Kidney capillary endothelial cell (primary cell): Measurements from ENCODE around the gene SGCA.

Source experiments
- DNase-seq: peaks from one replicate; pipeline ENCODE4 v3.0.0-alpha.2; 2018; ENCODE audit warnings: low spot score

Gene SGCA

GRCh38 chr17:50194934-50195865 is 29.4 kb downstream of the SGCA start:
- no peak for DNase-seq

GRCh38 chr17:50196036-50196435 is 30.2 kb downstream of the SGCA start:
- no peak for DNase-seq

- no peak for DNase-seq
Measured at GRCh38 chr17:50196826-50197225, 31.0 kb downstream of the SGCA start.

DNA sequence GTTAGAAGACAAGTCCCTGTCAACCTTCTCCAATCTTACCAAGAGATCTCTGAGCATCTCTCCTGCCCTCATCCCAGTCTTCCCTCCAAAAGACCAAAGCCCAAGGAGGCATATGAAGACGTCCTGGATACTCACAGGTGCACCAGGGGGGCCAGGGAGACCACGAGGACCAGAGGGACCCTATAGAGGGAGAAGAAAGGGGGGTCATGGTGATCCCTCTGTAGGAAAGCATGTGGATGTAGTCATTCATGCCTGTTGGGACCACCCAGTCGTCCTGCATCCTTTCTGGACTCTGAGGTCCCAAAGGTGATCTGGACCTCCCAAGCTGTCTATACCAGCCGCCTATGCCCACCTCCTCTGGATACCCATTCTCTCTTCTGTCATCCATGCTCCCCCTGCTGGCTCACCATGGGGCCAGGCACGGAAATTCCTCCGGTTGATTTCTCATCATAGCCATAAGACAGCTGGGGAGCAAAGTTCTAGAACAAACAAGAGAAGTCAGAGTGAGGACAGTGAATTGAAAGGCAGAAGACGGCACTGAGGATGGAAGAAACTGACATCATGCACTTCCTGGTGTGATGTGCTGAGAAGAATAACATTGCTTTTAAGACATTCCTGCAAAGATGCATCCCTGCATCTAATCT is 32.3 kb downstream of the SGCA start:
- DNase-seq, result peak; percentile 55

DNA sequence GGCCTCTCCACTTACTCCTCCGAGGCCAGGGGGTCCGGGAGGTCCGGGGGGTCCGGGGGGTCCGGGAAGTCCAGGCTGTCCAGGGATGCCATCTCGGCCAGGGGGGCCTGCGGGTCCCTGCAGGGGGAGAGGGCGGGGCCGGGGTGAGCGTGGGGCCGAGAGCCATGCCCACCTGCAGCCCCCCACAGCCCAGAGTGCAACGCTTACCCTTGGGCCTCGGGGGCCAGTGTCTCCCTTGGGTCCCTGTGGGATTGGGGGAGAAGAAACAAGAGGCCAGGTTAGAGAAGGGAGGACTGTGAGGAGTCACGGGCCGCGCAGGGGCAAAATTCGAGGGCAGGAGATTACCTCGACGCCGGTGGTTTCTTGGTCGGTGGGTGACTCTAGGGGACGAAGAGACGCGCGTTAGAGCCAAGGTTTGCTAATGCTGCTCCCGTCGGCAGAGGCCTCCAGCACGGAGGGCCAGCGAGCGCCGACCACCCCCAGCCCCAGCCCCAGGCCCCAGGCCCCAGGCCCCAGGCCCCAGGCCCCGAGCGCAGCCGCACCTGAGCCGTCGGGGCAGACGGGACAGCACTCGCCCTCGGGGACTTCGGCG is 33.5 kb downstream of the SGCA start:
- no peak for DNase-seq

DNA sequence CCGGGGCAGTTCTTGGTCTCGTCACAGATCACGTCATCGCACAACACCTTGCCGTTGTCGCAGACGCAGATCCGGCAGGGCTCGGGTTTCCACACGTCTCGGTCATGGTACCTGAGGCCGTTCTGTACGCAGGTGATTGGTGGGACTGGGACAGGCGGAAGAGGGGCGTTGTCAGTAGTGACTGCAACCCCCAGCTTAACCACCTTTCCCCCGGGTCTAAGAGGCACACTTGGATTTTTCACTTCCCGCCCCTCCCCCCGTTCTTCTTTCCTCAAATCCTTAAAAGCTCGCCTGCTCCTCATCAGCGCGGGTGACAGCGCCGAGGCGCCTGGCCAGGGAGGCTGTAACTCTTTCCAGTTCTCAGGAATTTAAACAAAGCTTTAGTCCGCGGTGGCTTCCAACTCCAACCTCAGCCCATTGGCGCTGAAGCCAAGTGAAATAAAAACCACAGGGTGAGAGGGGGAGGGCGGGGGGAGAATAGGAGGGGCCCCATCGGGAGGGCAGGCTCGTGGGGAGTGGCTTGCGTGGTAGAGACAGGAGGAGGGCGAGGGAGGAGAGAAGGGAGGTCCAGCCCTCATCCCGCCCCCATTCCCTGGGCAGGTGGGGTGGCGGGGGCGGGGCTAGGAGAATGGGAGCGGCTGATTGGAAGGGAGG is 34.1 kb downstream of the SGCA start:
- no peak for DNase-seq

- DNase-seq, result peak; percentile 72
Measured at GRCh38 chr17:50200457-50201275, 34.9 kb downstream of the SGCA start.

DNA sequence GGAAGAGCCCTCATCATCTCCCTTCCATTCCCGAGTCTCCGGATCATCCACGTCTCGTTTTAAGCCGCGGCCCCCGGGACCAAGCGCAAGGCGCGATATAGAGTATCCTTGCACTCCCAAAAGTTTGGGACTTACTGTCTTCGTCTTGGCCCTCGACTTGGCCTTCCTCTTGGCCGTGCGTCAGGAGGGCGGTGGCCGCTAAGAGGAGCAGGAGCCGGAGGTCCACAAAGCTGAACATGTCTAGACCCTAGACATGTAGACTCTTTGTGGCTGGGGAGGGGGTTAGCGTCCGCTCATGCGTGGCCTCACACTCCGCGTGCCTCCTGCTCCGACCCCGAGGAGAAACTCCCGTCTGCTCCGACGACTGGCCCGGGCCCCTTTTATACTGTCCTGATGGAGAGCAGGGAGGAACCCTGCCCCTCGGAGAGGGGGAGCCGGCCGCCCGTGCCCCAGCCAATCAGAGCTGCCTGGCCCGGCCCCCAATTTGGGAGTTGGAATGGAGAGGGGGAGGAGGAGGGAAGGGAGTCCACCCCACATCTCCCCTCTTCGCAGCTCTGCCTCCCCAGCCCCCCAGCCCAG is 35.6 kb downstream of the SGCA start, which contains the start of gene COL1A1:
TSS of gene COL1A1 (minus strand) at position 356 of the 579 bp plus-strand sequence. CDS start at position 238, 118 bp downstream.
- no peak for DNase-seq

GRCh38 chr17:50203086-50203485 is 37.3 kb downstream of the SGCA start:
- DNase-seq, result no peak

DNA sequence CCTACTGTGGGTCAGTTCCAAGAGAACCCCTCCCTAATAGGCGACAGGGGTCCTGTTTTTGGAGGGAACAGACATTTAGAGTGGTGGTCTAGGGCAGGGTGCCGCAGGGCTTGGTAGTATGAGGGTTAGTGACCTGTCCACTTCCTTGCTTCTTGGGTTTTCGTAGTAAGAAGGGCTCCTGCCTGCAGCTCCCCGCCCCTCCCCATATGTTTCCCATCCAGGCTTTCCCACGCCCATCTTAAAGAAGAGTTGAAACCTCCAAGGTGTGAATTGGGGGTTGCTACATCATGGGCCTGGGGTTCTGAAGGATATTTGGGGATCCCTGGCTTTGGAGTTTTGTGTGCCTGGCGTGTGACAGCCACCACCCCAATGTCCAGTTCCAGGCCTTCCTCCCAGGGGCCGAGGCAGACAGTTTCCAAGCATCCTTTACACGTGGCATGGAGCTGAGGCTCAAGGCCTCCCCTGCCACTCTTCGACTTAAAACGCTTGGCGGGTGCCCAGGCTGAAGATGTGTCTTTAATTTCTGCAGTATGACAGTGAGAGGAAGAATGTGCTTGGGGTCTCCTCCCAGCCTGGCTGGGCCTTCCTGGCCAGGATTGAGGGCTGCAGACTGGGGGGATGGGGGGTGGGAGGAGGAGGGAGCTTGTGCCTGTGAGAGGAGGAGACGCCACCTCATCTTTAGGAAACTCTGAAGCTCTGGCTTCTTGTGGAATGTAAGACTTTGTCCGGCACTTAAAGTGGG is 38.0 kb downstream of the SGCA start:
- no peak for DNase-seq

DNA sequence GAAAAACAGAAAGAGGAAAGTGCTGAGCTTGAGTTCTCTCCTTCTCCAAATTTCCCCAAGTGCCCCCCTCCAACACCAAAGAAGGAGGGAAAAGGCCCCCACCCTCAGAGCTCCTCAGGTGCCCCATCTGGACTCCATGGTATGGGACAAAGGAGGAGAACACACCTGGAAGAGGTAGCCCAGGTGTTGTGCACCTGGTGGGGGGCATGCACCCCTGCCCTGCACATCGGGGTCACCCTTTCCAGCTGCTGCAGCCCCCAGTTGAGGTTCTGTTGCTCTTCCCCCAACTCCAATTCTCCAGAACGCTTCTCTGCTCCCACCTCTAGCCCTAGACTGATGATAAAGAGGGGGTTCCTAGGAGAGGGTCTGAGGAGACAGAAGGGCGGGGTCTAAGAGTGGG is 38.6 kb downstream of the SGCA start:
- DNase-seq, result no peak

DNA sequence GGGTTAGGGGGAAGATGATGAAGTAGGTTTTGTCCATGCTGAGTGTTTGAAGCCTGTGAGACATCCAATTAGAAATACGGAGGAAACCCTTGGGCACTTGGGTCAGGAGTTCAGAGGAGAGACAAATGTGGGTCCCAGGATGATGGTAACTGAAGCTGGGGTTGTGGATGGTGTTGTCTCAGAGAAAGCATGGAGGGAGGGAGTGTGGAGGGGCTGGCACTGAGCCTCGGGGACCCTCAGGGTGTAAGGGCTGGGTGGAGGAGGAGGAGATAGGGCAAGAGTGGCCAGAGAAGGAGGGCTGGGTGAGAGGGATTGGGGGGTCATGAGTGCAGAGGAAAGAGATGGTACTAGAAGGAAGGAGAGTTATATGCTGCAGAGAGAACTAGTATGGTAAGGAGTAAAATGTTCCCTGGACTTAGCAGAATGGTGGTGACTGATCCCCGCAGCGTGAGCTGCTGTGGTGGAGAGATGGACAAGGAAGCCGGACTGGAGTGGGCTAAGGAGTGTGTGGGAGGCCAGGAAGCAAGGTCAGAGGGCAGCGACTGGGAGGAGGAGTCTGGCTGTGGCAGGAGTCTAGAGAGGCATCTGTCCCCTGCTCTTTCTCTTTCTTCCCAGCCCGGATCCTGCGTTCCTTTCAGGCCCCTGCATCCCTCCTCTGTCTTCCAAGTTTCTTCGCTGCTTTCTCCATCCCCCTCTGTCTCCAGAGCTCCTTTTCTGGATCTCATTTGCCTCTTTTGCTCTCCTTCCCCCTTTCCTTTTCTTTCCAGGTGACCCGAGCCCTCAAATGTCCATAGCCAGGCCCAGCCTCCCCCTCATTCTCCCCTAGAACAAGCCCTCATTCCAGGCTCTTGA is 39.5 kb downstream of the SGCA start:
- DNase-seq, result no peak

DNA sequence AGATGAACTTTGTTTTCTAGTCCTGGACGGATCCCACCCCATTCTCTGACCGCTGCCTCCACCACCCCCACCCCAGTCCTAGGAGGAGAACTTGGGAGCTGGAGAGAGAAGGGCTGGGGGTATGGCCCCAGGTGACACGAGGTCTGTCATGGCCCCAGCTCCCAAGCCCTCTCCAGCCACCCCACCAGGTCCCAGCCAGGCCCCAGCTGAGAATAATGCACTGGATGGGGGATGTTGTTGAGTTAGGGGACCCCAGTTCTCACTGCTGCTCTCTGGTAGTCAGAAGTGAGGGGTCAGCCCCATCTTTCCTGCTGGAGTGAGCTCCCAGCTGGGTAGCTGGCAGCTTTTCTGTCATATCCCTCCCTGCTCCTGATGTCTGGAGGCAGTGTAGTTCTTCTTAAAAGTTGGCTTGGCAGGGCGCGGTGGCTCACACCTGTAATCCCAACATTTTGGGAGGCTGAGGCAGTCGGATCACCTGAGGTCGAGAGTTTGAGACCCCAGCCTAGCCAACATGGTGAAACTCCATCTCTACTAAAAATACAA is 40.2 kb downstream of the SGCA start:
- DNase-seq, result no peak

- DNase-seq, result no peak
Measured at GRCh38 chr17:50206604-50207293, 40.9 kb downstream of the SGCA start.

GRCh38 chr17:50207315-50207714 is 41.5 kb downstream of the SGCA start:
- DNase-seq, result no peak

GRCh38 chr17:50207792-50208567 is 42.2 kb downstream of the SGCA start:
- DNase-seq, result no peak

DNA sequence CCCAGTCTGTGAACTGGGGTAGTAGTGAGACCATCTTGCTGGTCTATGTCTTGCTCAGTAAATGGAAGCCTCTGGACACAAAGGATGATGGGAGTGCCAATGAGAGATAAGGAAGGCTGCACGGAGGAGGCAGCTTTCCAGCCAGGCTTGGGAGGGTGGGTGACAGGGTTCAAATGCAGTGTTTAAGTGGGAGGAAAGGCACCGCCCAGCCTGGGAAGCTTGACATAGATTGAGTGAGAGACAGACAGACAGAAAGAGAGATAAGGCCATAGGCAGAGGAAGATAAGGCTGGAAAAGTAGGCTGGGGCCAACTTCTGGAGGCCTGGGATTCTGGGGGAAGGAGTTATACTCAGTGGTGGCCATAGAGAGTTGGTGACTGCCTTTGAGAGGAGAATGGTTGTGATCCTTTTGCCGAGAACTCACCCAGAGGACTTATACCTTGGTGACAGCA is 42.8 kb downstream of the SGCA start:
- DNase-seq, result no peak

DNA sequence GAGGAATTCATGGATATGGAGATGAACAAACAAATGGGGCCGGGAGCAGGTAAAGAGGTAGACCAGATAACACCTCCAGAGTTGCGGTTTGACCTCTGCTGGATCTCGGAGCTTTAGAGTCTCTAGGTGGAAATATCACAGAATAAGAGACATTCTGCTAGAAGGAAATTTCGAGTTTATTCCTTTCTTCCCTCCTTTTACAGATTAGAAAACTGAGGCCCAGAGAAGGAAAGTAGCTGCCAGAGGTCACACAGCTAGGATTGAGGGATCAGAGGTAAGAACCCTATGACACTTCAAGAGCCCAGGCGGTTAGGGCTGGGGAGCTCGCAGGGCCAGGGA is 43.3 kb downstream of the SGCA start:
- DNase-seq, result no peak
